RWPE2 (cell line): ENCODE results near the gene KCNMB3.
"Not testable (repeated sequence)": the region's sequence is repeated elsewhere in the genome, so short reads cannot be mapped to it uniquely, and the experiment has no call there.

ENCODE experiments used
- ATAC-seq: fragments of 200-7000 bp; cut with Tn5 transposase; 3 replicates; pipeline ENCODE4 v1.9.1; 2021; ENCODE audit warnings: low read depth
- DNase-seq: peaks from one replicate; pipeline ENCODE4 v3.0.0-alpha.2; 2020; ENCODE audit warnings: low spot score
- H3K27ac ChIP-seq: fragments of 450-650 bp; 2 replicates; pipeline ENCODE4 v1.5.1; 2017; ENCODE audit warnings: mild to moderate bottlenecking; ENCODE audit not compliant: poor library complexity, severe bottlenecking
- H3K27me3 ChIP-seq: fragments of 250-450 bp; sonication (Bioruptor Pico); 2 replicates; pipeline ENCODE4 v1.5.1; 2021; ENCODE audit warnings: mild to moderate bottlenecking, moderate library complexity; ENCODE audit not compliant: insufficient read depth, poor library complexity, severe bottlenecking
- H3K36me3 ChIP-seq: fragments of 250-450 bp; sonication (Bioruptor Pico); 2 replicates; pipeline ENCODE4 v1.5.1; 2020; ENCODE audit warnings: low read depth, mild to moderate bottlenecking, moderate library complexity
- H3K4me1 ChIP-seq: fragments of 250-450 bp; sonication (Bioruptor Pico); 2 replicates; pipeline ENCODE4 v1.5.1; 2021; ENCODE audit warnings: mild to moderate bottlenecking, moderate library complexity; ENCODE audit not compliant: insufficient read depth, poor library complexity, severe bottlenecking
- H3K4me3 ChIP-seq: fragments of 250-450 bp; sonication (Bioruptor Pico); 2 replicates; pipeline ENCODE4 v1.5.1; 2021; ENCODE audit warnings: mild to moderate bottlenecking, moderate library complexity; ENCODE audit not compliant: severe bottlenecking
- H3K9me3 ChIP-seq: fragments of 250-450 bp; sonication (Bioruptor Pico); 2 replicates; pipeline ENCODE4 v1.5.1; 2021; ENCODE audit warnings: mild to moderate bottlenecking, moderate library complexity; ENCODE audit not compliant: severe bottlenecking
- CTCF ChIP-seq: fragments of 450-650 bp; IDR thresholded peaks from one replicate; pipeline ENCODE4 v1.5.1; 2017; ENCODE audit warnings: mild to moderate bottlenecking, moderate library complexity; ENCODE audit not compliant: poor library complexity, severe bottlenecking

The KCNMB3 gene

GRCh38 chr3:179258820-179259219 lies 7.9 kb upstream of the KCNMB3 start:
- H3K27ac ChIP-seq = no peak overlapping the region
- no peaks in the 10 kb centered on the region for H3K36me3 ChIP-seq
- no peak overlapping the region for H3K4me3 ChIP-seq
- ATAC-seq (no peak), DNase-seq (no peak)
- no peaks in the 10 kb centered on the region for H3K4me1 ChIP-seq
- no peak for TF ChIP-seq CTCF
- H3K27me3 ChIP-seq = no peaks in the 10 kb centered on the region
- no peaks in the 10 kb centered on the region for H3K9me3 ChIP-seq

- H3K27me3 ChIP-seq, DNase-seq, H3K9me3 ChIP-seq, ATAC-seq, H3K4me3 ChIP-seq, H3K27ac ChIP-seq, H3K36me3 ChIP-seq, H3K4me1 ChIP-seq: not testable (repeated sequence)
Observed at GRCh38 chr3:179257742-179258141, 6.8 kb upstream of the KCNMB3 start.

GRCh38 chr3:179256813-179257212 lies 5.9 kb upstream of the KCNMB3 start:
- no peaks in the 10 kb centered on the region for H3K9me3 ChIP-seq
- H3K4me3 ChIP-seq = no peak overlapping the region
- no peaks in the 10 kb centered on the region for H3K27me3 ChIP-seq
- ATAC-seq (no peak), DNase-seq (no peak)
- TF ChIP-seq CTCF = no peak
- no peaks in the 10 kb centered on the region for H3K4me1 ChIP-seq
- no peak overlapping the region for H3K27ac ChIP-seq
- H3K36me3 ChIP-seq = no peaks in the 10 kb centered on the region

GRCh38 chr3:179247289-179248015 lies 3.5 kb downstream of the KCNMB3 start:
- TF ChIP-seq CTCF = no peak

GRCh38 chr3:179244878-179245277 lies 6.0 kb downstream of the KCNMB3 start:
- TF ChIP-seq CTCF = no peak
- DNase-seq = no peak
- ATAC-seq = no peak
- Histone ChIP-seq H3K4me1 (no peaks in the 10 kb centered on the region), H3K4me3 (no peak overlapping the region), H3K9me3 (no peaks in the 10 kb centered on the region), H3K27ac (no peak overlapping the region), H3K36me3 (no peaks in the 10 kb centered on the region), H3K27me3 (no peaks in the 10 kb centered on the region)

More at GRCh38 chr3:179247289-179248015, 3.5 kb downstream of the KCNMB3 start:
- H3K4me3 ChIP-seq = no peak overlapping the region
- no peaks in the 10 kb centered on the region for H3K4me1 ChIP-seq
- no peaks in the 10 kb centered on the region for H3K9me3 ChIP-seq
- no peak for ATAC-seq
- DNase-seq = no peak
- no peaks in the 10 kb centered on the region for H3K27me3 ChIP-seq
- H3K27ac ChIP-seq = no peak overlapping the region
- no peaks in the 10 kb centered on the region for H3K36me3 ChIP-seq

GRCh38 chr3:179242859-179243258 lies 8.1 kb downstream of the KCNMB3 start:
- DNase-seq, H3K27ac ChIP-seq, H3K36me3 ChIP-seq, H3K4me3 ChIP-seq, H3K9me3 ChIP-seq, H3K27me3 ChIP-seq, ATAC-seq, H3K4me1 ChIP-seq: not testable (repeated sequence)

- H3K9me3 ChIP-seq, DNase-seq, H3K27ac ChIP-seq, H3K36me3 ChIP-seq, H3K4me1 ChIP-seq, H3K27me3 ChIP-seq, ATAC-seq, H3K4me3 ChIP-seq: not testable (repeated sequence)
Observed at GRCh38 chr3:179240299-179240698, 10.6 kb downstream of the KCNMB3 start.
